Limb (tissue), 2 donors: ENCODE data around the gene TEDDM1.
"Not testable (repeated sequence)": the region's sequence is repeated elsewhere in the genome, so short reads cannot be mapped to it uniquely, and the experiment has no call there.

Experiments
- DNase-seq, 2 donors: peaks; one replicate each; pipeline ENCODE4 v3.0.0-alpha.2; 2016; ENCODE audit errors: extremely low spot score in 2 of 2

Gene TEDDM1

GRCh38 chr1:182380199-182380598 is 20.3 kb downstream of the TEDDM1 start:
- DNase-seq: no peak

- not testable (repeated sequence) for DNase-seq
These were observed 20.7 kb downstream of the TEDDM1 start for GRCh38 chr1:182379781-182380180.

GRCh38 chr1:182376936-182377574 is 23.4 kb downstream of the TEDDM1 start:
- no peak for DNase-seq

GRCh38 chr1:182374101-182374834 is 26.2 kb downstream of the TEDDM1 start:
- no peak for DNase-seq

GRCh38 chr1:182370532-182370931 is 29.9 kb downstream of the TEDDM1 start:
- DNase-seq: no peak

GRCh38 chr1:182368903-182369302 is 31.6 kb downstream of the TEDDM1 start:
- DNase-seq: no peak

- no peak for DNase-seq
These were observed 32.1 kb downstream of the TEDDM1 start for GRCh38 chr1:182368358-182368757.

GRCh38 chr1:182367926-182368325 is 32.5 kb downstream of the TEDDM1 start:
- peak in 1 of 2 donors; percentile 40 for DNase-seq

GRCh38 chr1:182366596-182366995 is 33.9 kb downstream of the TEDDM1 start:
- DNase-seq: no peak

- no peak for DNase-seq
These were observed 40.8 kb downstream of the TEDDM1 start for GRCh38 chr1:182359645-182360044.

- DNase-seq: peak; percentile 36
These were observed 42.6 kb downstream of the TEDDM1 start for GRCh38 chr1:182357913-182358312.

- no peak for DNase-seq
These were observed 43.3 kb downstream of the TEDDM1 start for GRCh38 chr1:182357171-182357570.

- DNase-seq: no peak
These were observed 44.8 kb downstream of the TEDDM1 start for GRCh38 chr1:182355723-182356098.

GRCh38 chr1:182351790-182352364 is 48.6 kb downstream of the TEDDM1 start:
- DNase-seq: no peak

GRCh38 chr1:182350839-182351238 is 49.6 kb downstream of the TEDDM1 start:
- no peak for DNase-seq

- no peak for DNase-seq
These were observed 51.3 kb downstream of the TEDDM1 start for GRCh38 chr1:182348961-182349747.
